CD4-positive, alpha-beta T cell treated with Interleukin-4 for 4 hours (primary cell): ENCODE data around the gene PPARD.

ENCODE experiments used
- DNase-seq: peaks from one replicate; pipeline ENCODE4 v3.0.0-alpha.2; 2020

The PPARD gene

GRCh38 chr6:35474131-35474941, 132.0 kb downstream of the PPARD start:
- DNase-seq: no peak

DNA sequence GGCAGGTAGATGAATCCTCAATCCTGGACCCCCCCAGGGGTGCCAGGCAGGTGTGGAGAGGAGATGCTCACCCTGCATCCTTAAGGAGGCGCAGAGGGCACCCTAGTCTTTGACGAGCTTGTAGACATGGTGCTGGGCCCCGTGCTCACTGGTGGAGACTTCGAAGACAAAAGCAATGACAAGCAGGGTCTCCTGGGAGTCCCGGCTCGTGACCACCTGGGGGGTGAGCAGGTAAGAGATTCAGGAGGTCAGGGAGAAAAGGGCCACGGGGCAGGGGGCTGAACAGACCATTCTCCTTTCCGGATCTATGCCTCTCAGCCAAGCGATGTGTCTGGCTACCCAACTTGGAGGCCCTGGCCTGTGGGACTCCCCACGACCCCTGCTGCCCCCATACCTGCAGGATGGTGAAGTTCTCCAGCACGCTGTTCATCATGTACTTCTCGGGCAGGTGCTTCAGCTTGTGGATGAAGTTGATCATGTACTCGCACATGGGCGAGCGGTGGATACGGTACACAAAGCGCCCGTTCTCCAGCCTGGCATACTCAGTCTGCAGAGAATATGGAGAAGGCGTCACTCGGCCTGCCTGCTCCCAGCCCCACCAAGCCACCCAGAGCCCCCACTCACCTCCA, 132.7 kb downstream of the PPARD start:
- DNase-seq: no peak

DNA sequence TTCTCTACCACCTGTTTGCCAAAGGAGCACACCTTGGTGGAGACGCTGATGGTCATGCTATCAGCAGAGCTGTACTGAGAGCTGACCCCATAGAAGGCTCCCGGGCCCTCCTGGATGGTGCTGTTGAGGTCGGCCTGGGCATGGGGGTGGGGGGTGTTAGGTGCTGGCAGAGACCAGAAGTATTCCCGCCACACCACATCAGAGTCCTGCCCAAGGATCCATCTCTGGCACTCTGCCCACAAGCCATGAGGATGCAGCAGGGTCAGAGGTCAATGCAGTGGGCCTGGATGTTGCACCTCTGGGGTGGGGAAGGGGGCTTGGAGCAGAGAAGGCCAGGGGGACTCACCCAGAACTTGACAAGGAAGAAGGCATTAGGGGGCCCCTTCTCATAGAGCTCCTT, 133.2 kb downstream of the PPARD start:
- no peak for DNase-seq

DNA sequence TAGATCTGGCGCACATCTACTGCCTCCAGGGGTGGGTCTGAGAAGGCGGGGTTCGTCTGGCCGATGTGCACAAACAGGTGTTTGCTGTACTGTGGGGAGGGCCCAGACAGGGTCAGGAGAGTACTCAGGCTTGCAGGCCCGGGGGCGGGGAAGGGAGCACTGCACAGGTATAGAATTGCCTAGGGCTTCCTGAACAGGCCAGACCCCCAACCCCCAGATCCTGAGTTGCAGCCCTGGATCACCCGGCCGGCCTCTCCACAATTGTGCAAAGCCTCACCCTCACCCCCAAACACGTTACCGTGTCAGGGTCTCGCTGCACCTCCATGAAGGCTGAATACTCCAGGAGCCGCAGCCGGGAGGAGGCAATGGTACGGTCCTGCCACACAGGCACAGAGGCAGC, 133.6 kb downstream of the PPARD start:
- DNase-seq: no peak

DNA sequence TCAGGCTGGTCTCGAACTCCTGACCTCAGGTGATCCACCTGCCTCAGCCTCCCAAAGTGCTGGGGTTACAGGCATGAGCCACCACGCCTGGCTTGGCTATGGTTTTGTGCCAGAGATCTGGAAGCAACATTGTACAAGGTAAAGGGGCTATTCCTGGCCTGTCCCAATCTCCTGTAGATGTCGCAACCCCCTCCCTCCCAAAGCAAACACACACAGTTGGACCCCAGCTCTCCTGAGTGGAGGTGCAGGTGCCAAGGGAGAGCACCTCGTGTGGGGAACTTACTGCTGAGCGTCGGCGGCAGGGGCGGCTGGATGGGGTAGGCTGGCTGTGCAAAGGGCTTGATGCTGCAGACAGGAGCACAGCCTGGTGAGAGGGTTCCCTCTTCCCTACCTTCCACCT, 134.7 kb downstream of the PPARD start:
- no peak for DNase-seq
